HG02885 (cell line): Measurements from ENCODE around the gene SEMA6B.
"Not testable (repeated sequence)": the region's sequence is repeated elsewhere in the genome, so short reads cannot be mapped to it uniquely, and the experiment has no call there.

Experiments used
- ATAC-seq: cut with Tn5 transposase; IDR thresholded peaks from one replicate; pipeline ENCODE4 v1.9.1; 2021; ENCODE audit warnings: mild to moderate bottlenecking; ENCODE audit not compliant: unreplicated experiment, poor library complexity

Gene SEMA6B

DNA sequence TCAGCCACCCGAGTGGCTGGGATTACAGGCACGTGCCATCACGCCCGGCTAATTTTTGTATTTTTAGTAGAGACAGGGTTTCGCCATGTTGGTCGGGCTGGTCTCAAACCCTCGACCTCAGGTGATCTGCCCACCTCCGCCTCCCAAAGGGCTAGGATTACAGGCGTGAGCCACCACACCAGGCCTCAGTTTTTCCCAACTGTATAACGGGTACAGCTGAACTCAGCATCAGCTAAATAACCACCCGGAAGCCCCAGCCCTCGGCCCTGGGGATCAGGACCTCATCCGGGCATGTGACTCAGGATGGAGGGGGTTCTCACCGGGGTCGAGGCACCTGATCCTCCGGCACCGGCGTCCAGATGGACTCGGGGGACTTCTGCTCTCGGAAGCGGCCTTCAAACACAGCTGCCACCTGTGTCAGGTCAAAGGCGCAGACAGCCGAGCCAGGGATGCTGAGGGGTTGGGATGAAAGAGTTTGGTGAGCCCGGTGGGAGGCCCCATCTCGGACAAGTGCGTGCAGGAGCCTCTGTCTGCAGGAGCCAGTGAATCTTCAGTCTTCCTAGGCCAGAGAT lies 8.9 kb downstream of the SEMA6B start:
- ATAC-seq = no peak

DNA sequence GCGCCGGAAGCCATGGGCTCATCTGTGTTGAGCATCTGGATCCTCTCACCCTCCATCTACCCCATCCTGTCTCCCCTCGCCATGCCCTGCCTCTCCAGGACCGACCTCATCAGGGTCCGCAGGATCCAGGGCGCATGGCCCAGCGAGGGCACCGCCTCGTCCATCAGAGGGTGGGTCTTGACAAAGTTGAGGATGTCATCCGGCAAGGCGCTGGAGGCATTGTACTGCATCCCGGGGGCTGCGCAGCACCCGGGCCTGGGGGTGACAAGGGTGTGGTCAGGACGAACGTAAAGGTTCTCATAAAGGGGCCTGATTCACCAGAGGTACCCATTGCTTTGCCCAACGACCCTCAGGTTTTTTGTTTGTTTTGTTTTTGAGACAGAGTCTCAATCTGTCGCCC lies 9.5 kb downstream of the SEMA6B start:
- no peak for ATAC-seq

DNA sequence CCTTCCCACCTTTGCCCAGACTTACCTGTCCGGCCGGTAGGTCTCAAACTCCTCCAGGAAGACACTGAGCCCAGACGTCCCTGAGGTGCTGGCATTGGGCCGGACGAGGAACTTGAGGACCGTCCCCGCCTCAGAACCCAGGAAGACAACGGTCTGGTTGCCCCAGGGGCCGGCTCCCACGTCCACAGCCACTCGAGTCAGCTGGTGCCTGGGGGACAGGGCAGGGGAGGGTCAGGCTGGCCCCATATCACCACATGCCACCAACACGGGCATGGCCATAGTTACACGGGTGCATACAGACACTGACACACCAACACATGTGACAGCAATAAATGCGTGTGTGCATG lies 11.3 kb downstream of the SEMA6B start:
- ATAC-seq = no peak

DNA sequence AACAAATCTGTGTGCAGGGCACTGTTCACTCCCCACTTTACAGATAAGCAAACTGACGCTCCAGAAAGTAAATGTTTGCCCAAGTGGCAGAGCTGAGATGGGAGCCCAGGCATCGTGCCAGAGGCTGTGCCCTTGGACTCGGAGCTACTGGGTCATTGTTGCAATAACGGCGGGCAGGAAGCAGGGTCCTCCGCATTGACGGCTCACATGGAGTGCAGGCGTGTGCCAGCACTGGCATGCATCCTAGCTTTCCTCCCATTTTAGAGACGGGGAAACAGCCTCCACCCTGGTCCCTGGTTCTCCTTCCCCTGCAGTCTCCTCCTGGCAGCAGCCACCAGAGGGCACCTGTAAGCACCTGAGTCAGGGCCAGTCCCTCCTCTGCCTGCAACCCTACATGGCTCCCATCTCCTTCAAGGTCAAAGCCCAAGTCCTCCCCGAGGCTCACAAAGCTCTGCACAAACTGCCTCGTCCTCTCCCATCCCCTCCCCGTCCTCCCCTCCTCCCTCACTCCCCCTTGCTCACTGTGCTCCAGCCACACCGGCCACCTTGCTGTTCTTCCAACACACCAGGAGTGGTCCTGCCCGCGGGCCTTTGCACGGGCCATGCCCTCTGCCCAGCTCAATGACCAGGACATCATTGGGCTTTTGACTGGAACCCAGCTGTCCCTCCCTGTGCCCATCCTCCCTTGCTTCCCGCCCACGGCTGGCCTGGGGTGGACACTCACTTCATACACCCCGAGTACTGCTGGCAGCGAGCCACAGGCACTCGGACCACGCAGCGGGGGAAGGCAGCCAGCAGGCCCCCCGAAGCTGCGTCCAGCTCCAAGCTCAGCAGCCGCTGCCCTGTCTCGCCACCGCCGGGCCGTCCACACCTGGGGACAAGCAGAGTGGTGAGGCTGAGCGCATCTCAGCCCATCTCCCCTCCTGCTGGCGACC lies 11.9 kb downstream of the SEMA6B start:
- no peak for ATAC-seq

DNA sequence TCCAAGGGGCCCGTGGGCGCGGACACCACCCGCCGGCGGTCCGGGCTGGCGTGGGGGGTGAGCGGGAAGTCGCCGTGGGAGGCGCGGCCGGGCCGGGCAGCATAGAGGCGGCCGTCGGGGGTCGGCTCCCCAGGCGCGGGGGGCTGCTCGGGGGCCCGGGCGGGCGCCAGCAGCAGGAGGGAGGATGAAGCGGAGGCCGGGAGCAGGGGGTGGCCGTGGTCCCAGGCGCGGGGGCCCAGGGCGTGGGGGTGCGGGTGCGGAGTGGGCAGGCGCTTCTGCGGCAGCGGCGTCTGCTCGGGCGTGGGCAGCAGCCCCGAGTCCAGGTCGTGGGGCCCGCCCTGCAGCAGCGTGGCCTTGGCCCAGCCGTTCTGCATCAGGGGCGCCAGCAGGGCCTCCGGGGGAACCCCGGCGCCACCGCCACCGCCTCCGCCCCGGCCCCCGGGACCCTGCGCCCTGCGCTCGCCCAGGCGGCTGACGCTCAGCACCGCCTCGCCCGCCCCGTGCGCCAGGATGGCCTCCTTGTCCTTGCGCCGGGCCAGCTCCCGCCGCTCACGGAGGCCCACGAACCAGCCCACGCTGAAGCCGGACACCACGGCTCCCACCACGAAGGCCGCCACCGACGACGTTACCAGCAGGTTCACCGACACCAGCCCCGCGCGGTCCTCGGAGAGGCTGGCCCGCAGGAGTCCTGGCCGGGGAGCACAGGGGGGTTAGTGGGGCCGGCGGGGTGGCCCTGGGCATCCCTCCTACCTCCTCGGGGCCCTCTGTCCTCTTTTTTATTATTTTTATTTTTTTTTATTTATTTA lies 15.4 kb downstream of the SEMA6B start:
- no peak for ATAC-seq

DNA sequence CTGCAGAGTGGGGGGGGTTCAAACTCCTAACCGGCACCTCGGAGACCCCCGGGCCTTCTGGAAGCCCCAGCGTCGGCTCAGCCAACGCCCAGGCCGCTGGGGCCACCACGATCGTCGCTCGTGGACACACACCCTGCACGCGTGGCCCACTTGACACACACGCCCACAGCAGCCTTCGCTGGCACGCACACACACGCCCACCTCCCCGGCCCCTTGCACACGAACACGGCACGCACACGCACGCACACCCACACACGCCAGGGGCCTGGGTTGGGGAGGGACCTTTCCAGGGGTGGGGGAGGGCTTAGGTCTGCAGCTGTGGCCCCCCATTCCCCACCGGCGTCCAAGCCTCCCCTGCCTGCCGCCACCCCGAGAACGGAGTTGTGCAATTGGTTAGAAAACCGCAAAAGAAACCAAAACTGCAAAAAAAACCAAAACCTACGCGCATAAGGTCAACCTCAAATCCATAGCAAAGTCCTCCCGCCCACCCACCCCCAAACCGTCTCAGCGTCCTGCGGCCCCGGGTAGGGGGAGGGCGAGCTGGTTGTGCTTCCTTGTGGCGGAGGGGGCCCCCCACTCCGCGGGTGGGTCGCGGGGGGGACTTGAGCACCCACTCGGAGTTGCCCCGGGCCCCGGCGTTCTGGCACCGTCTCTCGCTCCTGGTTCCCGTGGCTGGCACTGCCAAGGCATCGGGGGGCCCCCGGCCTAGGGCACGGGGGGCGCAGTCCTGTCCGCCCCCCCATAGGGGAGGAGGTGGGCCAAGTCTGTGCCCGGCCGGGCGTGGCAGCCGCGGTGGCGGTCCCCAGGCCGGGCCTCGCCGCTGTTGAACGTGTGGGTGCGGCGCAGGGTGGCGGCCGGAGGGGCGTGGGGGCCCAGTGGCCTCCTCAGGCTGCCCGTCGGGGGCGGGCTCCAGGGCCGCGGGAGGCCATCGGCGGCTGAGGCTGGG lies 16.3 kb downstream of the SEMA6B start:
- no peak for ATAC-seq

DNA sequence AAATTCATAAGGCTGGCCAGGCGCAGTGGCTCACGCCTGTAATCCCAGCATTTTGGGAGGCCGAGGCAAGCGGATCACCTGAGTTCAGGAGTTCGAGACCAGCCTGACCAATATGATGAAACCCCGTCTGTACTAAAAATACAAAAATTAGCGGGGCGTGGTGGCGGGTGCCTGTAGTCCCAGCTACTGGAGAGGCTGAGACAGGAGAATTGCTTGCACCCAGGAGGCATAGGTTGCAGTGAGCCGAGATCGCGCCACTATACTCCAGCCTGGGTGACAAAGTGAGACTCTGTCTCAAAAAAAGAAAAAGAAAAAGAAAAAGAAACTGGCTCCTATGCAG lies 17.7 kb downstream of the SEMA6B start:
- not testable (repeated sequence) for ATAC-seq

DNA sequence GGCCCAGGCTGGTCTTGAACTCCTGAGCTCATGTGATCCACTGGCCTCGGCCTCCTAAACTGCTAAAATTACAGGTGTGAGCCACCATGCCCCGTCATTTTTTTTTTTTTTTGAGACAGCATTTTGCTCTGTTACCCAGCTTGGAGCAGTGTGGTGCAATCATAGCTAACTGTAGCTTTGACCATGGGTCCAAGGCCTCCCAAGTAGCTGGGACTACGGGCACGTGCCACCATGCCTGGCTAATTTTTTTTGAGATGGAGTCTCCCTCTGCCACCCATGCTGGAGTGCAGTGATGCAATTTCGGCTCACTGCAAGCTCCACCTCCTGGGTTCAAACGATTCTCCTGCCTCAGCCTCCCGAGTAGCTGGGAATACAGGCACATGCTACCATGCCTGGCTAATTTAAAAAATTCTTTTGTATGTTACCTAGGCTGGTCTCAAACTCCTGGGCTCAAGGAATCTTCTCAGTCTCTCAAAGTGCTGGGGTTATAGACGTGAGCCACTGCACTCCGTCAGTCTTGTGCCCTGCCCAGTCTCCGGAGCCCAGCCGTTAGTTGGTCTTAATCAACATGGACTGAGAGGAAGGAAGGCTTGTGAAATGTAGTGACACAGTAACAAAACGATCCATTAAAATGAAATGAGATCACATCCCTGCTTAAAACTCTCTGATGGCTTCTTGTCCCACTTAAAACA lies 18.2 kb downstream of the SEMA6B start:
- ATAC-seq = no peak

DNA sequence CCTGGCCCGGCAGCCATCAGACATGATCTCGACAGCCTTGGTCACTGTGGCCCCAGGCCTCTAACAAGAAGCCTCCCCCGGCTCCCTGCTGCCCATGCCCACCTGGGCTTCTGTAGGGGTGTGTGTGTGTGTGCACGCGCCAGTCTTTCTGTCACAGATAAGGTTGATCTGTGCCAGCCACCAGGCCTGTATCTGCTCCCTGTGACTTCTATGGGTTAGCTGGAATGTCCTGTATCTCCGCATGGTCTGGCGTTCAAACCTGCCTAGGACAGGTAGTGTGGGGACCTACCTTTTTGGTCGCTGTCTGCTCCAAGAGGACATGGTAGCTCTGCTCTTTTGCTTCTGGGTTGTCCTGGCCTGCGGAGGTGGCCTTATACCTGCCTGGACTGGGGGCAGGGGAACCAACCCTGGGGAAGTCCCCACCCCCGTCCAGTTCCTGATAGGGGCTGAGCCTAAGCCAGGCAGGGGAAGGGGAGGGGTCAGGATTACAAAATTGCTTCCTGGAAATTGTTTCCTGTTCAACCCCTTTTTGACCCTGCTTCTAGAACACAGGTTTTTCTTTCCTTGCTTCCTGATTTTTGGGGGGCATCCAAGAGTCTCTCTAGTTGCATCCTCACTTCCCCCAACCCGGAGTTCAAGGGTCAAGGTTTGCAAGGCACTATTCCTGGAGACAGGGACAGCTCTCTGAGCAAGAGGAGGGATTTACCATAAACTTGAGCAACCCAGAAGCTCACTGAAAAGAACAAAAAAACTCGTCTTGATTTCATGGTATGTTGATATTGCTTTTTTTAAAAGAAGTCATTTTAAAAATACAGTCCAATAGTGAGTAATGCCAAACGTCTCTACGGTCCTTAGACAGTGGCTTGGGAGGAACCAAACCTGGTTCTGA lies 19.5 kb downstream of the SEMA6B start, which contains the start of gene LRG1:
LRG1 (minus strand) TSS at position 344 of the 889 bp plus-strand sequence; CDS start at position 321, 23 bp downstream.
- no peak for ATAC-seq

DNA sequence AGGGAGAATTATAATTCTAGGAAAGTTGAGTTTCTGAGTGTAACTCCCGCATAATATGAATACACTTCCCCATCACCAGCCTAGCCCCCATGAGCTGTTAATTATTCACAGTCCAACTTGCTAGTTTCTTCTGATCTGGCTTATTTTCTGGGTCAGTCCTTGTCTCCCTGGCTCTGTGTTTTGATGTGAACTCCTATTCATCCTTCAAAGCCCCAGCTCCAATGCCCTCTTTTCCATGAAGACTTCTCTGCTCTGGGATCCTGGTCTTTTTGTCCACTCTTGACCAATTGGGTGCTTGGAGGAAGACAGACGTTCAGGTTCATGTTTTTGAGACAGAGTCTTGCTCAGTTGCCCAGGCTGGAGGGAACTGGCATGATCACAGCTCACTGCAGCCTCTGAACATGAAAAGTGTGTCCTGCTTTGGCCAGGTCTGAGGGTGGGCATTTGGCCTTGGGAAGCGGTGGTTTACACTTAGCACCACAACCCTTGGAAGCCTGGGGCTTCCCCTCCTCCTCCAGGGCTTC lies 20.3 kb downstream of the SEMA6B start:
- ATAC-seq = no peak

DNA sequence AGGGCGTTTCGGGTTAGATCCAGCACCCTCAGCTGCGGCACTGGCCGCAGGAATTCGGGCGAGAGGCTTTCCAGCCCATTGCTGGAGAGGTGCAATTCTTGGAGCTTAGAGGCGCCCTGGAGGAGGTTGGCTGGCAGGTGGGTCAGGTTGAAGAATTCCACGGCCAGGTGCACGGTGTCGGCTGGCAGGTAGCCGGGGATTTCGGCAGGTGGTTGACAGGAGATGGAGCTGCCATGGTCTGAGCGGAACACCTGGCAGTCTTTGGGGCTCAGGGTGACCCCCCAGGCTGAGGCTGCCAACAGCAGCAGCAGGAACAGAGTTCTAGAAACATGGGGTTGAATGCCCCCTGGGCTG lies 20.9 kb downstream of the SEMA6B start:
- no peak for ATAC-seq

DNA sequence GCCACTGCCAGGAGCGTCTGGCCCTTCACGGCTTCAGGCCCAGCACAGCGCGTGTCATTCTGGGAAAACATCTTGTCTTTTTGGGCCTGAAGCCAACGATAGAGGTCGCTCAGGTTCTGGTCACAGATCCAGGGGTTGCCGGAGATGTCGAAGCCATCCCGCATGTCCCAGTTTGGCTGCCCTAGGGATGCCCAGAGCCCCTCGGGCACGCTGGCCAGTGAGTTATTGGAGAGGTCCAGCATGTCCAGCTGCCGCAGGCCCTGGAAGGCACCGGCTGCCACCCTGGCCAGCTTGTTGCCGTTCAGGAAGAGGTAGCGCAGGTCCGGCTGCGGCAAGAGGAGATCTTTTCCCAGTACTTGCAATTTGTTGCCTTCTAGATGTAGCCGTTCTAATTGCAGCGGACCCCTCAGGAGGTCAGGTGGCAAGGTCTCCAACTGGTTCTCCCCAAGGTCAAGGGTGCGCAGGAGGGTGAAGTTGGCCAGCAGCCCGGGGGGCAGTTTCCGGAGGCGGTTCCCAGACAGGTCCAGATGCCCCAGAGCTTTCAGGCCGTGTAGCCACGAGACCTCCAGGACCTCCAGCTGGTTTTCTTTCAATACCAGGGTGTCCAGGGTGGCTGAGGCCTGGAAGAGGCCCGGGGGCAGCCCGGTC lies 21.4 kb downstream of the SEMA6B start:
- ATAC-seq = no peak

DNA sequence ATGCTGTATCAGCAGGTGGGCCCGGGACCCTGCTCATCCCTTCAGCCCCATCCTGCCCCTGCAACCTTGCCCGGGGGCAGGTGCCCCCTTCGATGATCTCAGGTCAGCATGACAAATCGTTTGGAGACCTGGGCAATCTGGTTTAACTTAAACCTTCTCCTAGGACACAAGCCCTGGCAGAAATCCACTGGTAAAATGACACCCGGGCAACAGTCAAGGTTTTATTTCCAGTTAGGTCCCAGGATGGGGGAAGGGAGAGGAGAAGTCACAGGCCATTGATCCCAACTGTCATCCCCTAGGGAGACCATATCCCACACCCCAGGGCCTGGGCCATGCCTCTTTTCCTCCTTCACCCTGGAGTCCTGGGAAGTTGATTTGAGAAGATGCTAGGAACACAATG lies 22.7 kb downstream of the SEMA6B start:
- no peak for ATAC-seq

DNA sequence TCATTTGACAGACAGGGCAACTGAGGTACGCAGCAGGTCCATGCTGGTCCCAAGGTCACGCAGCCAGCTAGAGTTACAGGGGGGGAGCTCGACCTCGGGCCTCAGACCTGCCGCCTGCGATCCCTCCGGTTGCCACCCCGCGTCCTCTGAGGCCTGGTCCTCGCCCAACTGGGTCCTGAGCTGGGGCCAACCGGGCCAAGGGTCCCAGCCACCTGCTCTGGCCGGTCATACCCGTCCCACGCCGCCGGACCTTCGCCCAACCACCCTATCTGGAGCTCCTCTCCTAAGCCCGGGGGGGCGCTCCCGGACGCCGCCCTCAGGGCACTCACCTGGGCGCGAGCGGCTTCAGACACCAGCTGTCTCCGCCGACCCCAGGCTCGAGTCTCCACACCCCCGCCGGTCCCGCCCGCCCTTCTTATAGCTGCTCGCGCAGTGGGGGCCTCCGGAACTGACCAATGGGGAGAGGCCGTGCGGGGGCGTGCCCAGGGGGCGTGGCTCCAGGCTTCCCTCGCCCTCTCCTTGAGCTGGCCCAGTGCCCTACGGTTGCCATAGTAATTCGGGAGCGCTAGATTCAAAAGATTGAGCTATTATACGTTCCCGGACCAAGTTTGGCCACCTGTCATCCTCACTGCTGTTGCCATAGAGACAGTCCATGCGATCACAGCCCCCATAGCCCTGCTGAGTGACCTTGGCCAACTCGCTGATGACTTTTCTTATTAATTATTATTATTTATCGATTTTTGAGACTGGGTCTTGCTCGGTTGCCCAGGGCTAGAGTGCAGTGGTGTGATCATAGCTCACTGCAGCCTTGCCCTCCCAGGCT lies 24.4 kb downstream of the SEMA6B start, which contains the start of gene PLIN5:
PLIN5 (minus strand) TSS at position 389 of the 823 bp plus-strand sequence. CDS start 1,150 bp downstream, outside the sequence.
- ATAC-seq = no peak

DNA sequence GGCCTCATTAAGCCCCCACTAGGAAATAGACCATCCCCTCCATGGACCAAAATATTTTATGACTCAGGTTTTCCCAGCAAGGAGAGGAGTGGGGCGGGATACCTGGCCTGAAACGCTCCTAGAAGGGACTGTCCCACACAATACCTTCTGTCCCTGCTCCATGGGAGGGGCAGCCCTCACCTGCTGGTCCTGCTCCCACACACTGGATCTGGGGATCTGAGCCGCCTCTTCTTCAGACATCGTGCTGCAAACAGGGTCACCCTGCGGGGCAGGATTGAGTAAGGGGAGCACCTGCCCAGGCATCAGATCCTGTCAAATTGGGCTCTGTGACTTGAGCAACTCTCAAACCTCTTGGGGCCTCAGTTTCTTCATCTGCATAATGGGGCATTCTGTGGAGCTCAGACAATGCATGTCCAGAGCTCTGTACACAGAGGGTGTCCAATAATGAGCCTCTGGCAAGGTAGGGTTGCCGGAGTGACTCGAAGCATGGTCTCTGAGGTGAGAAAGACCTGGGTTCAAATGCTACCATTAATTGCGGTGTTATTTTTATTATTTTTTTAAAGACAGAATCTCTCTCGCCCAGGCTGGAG lies 25.6 kb downstream of the SEMA6B start:
- ATAC-seq = no peak

DNA sequence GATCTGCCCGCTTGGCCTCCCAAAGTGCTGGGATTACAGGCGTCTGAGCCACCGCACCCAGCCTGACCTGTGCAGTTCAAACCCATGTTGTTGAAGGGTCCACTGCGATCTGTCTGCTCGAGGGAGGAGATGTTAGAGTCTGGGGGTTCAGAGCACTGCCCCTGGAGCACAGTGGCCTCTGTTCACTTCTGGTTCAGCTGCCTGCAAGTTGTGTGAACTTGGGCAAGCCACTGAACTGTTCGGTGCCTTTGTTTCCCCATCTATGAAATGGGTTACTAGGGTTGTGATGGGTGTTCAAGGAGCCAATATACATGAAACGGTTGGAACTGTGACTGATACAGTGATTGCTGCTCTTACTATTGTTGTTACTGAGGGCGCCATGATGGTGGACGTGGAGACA lies 26.1 kb downstream of the SEMA6B start:
- ATAC-seq = no peak
